Mammary epithelial cell (primary cell): ENCODE results near the gene EEF1G.

Experiments
- CTCF ChIP-seq, 2 donors: IDR thresholded peaks in 1 of 2; conservative IDR thresholded peaks in 1 of 2; 2 replicates each; pipeline ENCODE4 v1.5.1; 2011 to 2012; ENCODE audit warnings: inconsistent platforms in 2 of 2, low read length in 2 of 2, mild to moderate bottlenecking in 2 of 2, control low read depth in 1 of 2, low read depth in 1 of 2; ENCODE audit not compliant: insufficient read depth in 1 of 2; ENCODE audit errors: extremely low read depth in 1 of 2
- EZH2 ChIP-seq: IDR thresholded peaks from 2 replicates; pipeline ENCODE4 v1.6.1; 2012; ENCODE audit warnings: low read length, inconsistent platforms, borderline replicate concordance

- TF ChIP-seq EZH2 (no peak), CTCF (conservative IDR thresholded peaks at IDR 0.05 in 1 of 2, IDR thresholded peaks at IDR 0.05 in 1 of 2; ENCODE audit: extremely low read depth in 1 of 2, insufficient read depth in 1 of 2, low read depth in 1 of 2, low read length in 2 of 2) (peak; percentile 69 to 78)
Measured at GRCh38 chr11:62593434-62594044, 19.8 kb upstream of the EEF1G start.
